GM23338 (cell line): ENCODE results near the gene ACTG2. TPM values are rescaled to one million over a fixed set of nuclear protein-coding genes. Genes with fewer than 3 reads are reported as not detected.

ENCODE experiments used
- ATAC-seq: fragments of 200-7000 bp; cut with Tn5 transposase; 3 replicates; pipeline ENCODE4 v1.9.1; 2020
- DNase-seq: peaks from one replicate; pipeline ENCODE4 v3.0.0-alpha.2; 2015; ENCODE audit warnings: low spot score
- H2AFZ ChIP-seq: fragments of 200-600 bp; sonication (generic); 2 replicates; pipeline ENCODE4 v1.8.0; 2016; ENCODE audit warnings: antibody characterized with exemption, mild to moderate bottlenecking, moderate library complexity
- H3F3A ChIP-seq: fragments of 200-600 bp; sonication (generic); replicated peaks from 2 replicates; pipeline ENCODE4 v1.8.0; 2017; ENCODE audit warnings: antibody characterized with exemption, mixed run types, low read depth
- H3K27ac ChIP-seq: fragments of 200-600 bp; sonication (generic); 2 replicates; pipeline ENCODE4 v1.6.1; 2016; ENCODE audit warnings: low read depth
- H3K27me3 ChIP-seq: fragments of 200-600 bp; sonication (generic); 2 replicates; pipeline ENCODE4 v1.8.0; 2016; ENCODE audit warnings: mild to moderate bottlenecking, mixed run types, moderate library complexity; ENCODE audit not compliant: insufficient read depth
- H3K36me3 ChIP-seq: fragments of 200-600 bp; sonication (generic); 2 replicates; pipeline ENCODE4 v1.8.0; 2016; ENCODE audit warnings: mild to moderate bottlenecking; ENCODE audit not compliant: insufficient read depth
- H3K4me1 ChIP-seq: fragments of 200-600 bp; sonication (generic); 2 replicates; pipeline ENCODE4 v1.8.0; 2016; ENCODE audit warnings: mild to moderate bottlenecking, moderate library complexity; ENCODE audit not compliant: insufficient read depth
- H3K4me2 ChIP-seq: fragments of 200-600 bp; sonication (generic); 2 replicates; pipeline ENCODE4 v1.7.1; 2017; ENCODE audit warnings: mixed run types
- H3K4me3 ChIP-seq: fragments of 200-600 bp; sonication (generic); 2 replicates; pipeline ENCODE4 v1.6.1; 2016; ENCODE audit warnings: mixed run types
- H3K79me2 ChIP-seq: fragments of 200-600 bp; sonication (generic); replicated peaks from 2 replicates; pipeline ENCODE4 v1.8.0; 2017; ENCODE audit warnings: mild to moderate bottlenecking; ENCODE audit not compliant: insufficient read depth
- H3K9me2 ChIP-seq: fragments of 200-600 bp; sonication (generic); 2 replicates; pipeline ENCODE4 v1.8.0; 2017; ENCODE audit not compliant: insufficient read depth
- H4K20me1 ChIP-seq: fragments of 200-600 bp; sonication (generic); replicated peaks from 2 replicates; pipeline ENCODE4 v1.8.0; 2017; ENCODE audit warnings: mild to moderate bottlenecking; ENCODE audit not compliant: insufficient read depth
- H3K27ac Mint-ChIP-seq: 2 replicates; pipeline ENCODE4 v1.8.0; 2020; ENCODE audit warnings: inconsistent platforms, mild to moderate bottlenecking, moderate library complexity, mixed read lengths
- H3K27me3 Mint-ChIP-seq: 3 replicates; pipeline ENCODE4 v1.8.0; 2022; ENCODE audit warnings: low read depth, mild to moderate bottlenecking, moderate library complexity, mixed read lengths, inconsistent platforms; ENCODE audit not compliant: insufficient read depth, poor library complexity
- H3K36me3 Mint-ChIP-seq: 3 replicates; pipeline ENCODE4 v1.8.0; 2021; ENCODE audit warnings: low read depth, mild to moderate bottlenecking, inconsistent platforms, moderate library complexity, mixed read lengths
- H3K4me1 Mint-ChIP-seq: 3 replicates; pipeline ENCODE4 v1.8.0; 2020; ENCODE audit warnings: mild to moderate bottlenecking, inconsistent platforms, mixed read lengths
- H3K4me3 Mint-ChIP-seq: 3 replicates; pipeline ENCODE4 v1.8.0; 2021; ENCODE audit warnings: moderate library complexity, mild to moderate bottlenecking, inconsistent platforms, mixed read lengths
- H3K9me3 Mint-ChIP-seq: 3 replicates; pipeline ENCODE4 v1.8.0; 2020; ENCODE audit warnings: moderate library complexity, mild to moderate bottlenecking, inconsistent platforms, mixed read lengths
- ETS1 ChIP-seq: IDR thresholded peaks from 2 replicates; pipeline ENCODE4 v1.6.1; 2016; ENCODE audit warnings: antibody characterized with exemption
- EZH2 ChIP-seq: fragments of 200-600 bp; sonication (generic); IDR thresholded peaks from one replicate; pipeline ENCODE4 v1.8.0; 2017; ENCODE audit warnings: antibody characterized with exemption, mild to moderate bottlenecking, low read depth; ENCODE audit not compliant: unreplicated experiment
- POLR2AphosphoS5 ChIP-seq: IDR thresholded peaks from 2 replicates; pipeline ENCODE4 v1.6.1; 2016; ENCODE audit warnings: antibody characterized with exemption, low read depth
- STAT1 ChIP-seq: IDR thresholded peaks from one replicate; pipeline ENCODE4 v1.6.1; 2016; ENCODE audit warnings: antibody characterized with exemption; ENCODE audit not compliant: unreplicated experiment
- ZNF114 ChIP-seq: fragments of 250-450 bp; sonication (Bioruptor Pico); IDR thresholded peaks from 2 replicates; pipeline ENCODE4 v1.5.0; 2020; ENCODE audit warnings: mild to moderate bottlenecking, moderate library complexity
- ZNF462 ChIP-seq: fragments of 250-450 bp; sonication (Bioruptor Pico); IDR thresholded peaks from 2 replicates; pipeline ENCODE4 v1.5.0; 2020; ENCODE audit warnings: mild to moderate bottlenecking, moderate library complexity
- polyA plus RNA-seq: library from polyadenylated mRNA; unstranded; fragments of >200 nt; fragmentation: Nextera tagmentation; extraction: Ambion mirVana; gene quantifications from 2 replicates; pipeline ENCODE4 v1.2.1, GENCODE V29; 2016
- total RNA-seq: library from RNA; depleted of rRNA; stranded (reverse); fragments of >200 nt; shearing (Covaris generic); gene quantifications from 2 replicates; pipeline ENCODE4 v1.2.3, GENCODE V29; 2014
- TF ChIP-seq, protein P1 (sequence below), 2 experiments: fragments of 200-600 bp in 1 of 2; sonication (generic) in 1 of 2; conservative IDR thresholded peaks; 2 replicates each; pipeline versions ENCODE4 v1.5.1 to v1.6.1; 2016 to 2017; ENCODE audit warnings: antibody characterized with exemption in 2 of 2, low read depth in 2 of 2, mild to moderate bottlenecking in 2 of 2, moderate library complexity in 1 of 2
- TF ChIP-seq, protein P2 (sequence below): IDR thresholded peaks from one replicate; pipeline ENCODE4 v1.6.1; 2018; ENCODE audit warnings: antibody characterized with exemption; ENCODE audit not compliant: unreplicated experiment

The ACTG2 gene
- total and polyA plus RNA-seq, 2 experiments from 2014 or later: 8.0 to 8.5 TPM

DNA sequence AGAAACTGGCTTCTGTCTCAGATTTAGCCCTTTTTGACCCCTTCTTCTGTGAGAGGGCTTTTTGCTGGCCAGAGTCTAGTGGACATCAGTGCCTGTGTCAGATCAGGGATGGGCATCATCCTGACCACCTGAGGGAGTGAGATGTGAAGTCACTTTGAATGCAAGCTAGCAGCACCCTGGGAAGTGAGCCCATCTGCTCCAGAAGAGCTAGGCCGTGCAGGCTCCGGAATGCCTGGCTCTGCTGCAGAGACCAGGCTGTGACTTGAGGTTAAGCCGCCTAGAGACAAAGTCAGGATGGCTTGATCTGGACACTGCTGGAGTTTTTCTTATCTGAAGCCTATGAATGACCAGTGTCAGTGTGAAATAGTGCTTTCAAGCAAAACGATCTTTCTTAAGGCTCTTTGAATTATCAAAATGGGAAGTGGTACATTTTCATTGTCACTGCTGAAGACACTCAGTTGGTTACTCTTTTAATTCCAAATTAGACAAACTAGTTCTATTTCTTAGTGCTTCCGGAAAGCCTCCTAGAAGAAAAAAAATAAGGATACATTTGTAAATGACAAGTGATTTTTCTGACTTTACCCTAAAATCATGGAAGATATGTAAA, 54.7 kb downstream of the ACTG2 start (continued):
- TF ChIP-seq, protein P1, sequence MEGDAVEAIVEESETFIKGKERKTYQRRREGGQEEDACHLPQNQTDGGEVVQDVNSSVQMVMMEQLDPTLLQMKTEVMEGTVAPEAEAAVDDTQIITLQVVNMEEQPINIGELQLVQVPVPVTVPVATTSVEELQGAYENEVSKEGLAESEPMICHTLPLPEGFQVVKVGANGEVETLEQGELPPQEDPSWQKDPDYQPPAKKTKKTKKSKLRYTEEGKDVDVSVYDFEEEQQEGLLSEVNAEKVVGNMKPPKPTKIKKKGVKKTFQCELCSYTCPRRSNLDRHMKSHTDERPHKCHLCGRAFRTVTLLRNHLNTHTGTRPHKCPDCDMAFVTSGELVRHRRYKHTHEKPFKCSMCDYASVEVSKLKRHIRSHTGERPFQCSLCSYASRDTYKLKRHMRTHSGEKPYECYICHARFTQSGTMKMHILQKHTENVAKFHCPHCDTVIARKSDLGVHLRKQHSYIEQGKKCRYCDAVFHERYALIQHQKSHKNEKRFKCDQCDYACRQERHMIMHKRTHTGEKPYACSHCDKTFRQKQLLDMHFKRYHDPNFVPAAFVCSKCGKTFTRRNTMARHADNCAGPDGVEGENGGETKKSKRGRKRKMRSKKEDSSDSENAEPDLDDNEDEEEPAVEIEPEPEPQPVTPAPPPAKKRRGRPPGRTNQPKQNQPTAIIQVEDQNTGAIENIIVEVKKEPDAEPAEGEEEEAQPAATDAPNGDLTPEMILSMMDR (conservative IDR thresholded peaks at IDR 0.05; ENCODE audit: low read depth in 2 of 2): no peak
- TF ChIP-seq EZH2: no peak
- TF ChIP-seq STAT1: no peak

DNA sequence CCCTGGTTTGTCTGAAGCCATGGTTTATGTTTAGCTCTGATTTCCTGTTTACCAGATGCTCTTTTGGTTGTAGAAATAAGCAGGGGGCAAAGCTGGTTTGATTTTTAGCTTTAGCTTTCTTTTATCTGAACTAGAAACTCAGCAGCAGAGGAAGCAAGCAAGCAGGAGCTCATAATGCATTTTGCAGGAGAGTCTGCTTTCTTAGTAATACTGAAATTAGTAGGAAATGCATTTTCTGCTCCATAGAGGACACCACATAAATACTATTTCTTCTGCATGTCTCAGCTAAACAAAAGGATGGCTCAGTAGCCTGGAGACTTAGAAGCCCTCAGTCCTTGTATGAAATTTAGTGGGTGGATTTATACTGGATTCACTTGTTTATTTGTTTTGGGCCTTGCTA, 57.0 kb downstream of the ACTG2 start:
- no peak for DNase-seq
- H3K27me3 ChIP-seq: no peaks in the 10 kb centered on the region
- H3K4me3 ChIP-seq: no peak overlapping the region
- H2AFZ ChIP-seq: no peak overlapping the region
- no peak overlapping the region for H3K4me2 ChIP-seq
- Mint-ChIP-seq H3K9me3 (no peaks in the 10 kb centered on the region), H3K27ac (no peak overlapping the region), H3K4me1 (no peaks in the 10 kb centered on the region), H3K4me3 (no peak overlapping the region), H3K36me3 (peaks cover 60% of the 10 kb centered on the region), H3K27me3 (no peaks in the 10 kb centered on the region)
- no peaks in the 10 kb centered on the region for H3F3A ChIP-seq
- TF ChIP-seq ZNF462 (CRISPR knock-in tag) (no peak), EZH2 (no peak), STAT1 (no peak), ETS1 (no peak), POLR2AphosphoS5 (no peak), ZNF114 (CRISPR knock-in tag) (no peak)
- TF ChIP-seq, protein P2, sequence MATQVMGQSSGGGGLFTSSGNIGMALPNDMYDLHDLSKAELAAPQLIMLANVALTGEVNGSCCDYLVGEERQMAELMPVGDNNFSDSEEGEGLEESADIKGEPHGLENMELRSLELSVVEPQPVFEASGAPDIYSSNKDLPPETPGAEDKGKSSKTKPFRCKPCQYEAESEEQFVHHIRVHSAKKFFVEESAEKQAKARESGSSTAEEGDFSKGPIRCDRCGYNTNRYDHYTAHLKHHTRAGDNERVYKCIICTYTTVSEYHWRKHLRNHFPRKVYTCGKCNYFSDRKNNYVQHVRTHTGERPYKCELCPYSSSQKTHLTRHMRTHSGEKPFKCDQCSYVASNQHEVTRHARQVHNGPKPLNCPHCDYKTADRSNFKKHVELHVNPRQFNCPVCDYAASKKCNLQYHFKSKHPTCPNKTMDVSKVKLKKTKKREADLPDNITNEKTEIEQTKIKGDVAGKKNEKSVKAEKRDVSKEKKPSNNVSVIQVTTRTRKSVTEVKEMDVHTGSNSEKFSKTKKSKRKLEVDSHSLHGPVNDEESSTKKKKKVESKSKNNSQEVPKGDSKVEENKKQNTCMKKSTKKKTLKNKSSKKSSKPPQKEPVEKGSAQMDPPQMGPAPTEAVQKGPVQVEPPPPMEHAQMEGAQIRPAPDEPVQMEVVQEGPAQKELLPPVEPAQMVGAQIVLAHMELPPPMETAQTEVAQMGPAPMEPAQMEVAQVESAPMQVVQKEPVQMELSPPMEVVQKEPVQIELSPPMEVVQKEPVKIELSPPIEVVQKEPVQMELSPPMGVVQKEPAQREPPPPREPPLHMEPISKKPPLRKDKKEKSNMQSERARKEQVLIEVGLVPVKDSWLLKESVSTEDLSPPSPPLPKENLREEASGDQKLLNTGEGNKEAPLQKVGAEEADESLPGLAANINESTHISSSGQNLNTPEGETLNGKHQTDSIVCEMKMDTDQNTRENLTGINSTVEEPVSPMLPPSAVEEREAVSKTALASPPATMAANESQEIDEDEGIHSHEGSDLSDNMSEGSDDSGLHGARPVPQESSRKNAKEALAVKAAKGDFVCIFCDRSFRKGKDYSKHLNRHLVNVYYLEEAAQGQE: no peak
- no peak overlapping the region; the same call in 1 of the 2 replicates for H3K27ac ChIP-seq
- H3K36me3 ChIP-seq: peaks cover 46% of the 10 kb centered on the region
- H4K20me1 ChIP-seq: peaks cover 33% of the 10 kb centered on the region
- peaks cover 22% of the 10 kb centered on the region for H3K79me2 ChIP-seq
- H3K4me1 ChIP-seq: no peaks in the 10 kb centered on the region
- ATAC-seq: no peak
- no peaks in the 10 kb centered on the region for H3K9me2 ChIP-seq
